Tibial artery (tissue), 4 donors: ENCODE measurements around the gene CFAP97.

Source experiments
- DNase-seq, 2 donors: peaks; one replicate each; pipeline ENCODE4 v3.0.0-alpha.2; 2019
- H3K27ac ChIP-seq, 2 donors: fragments of 200-600 bp; sonication (generic) in 1 of 2; 1 replicate in 1 of 2; 2 replicates in 1 of 2; pipeline ENCODE4 v1.5.1; 2018 to 2019; ENCODE audit warnings: mild to moderate bottlenecking in 1 of 2
- H3K27me3 ChIP-seq, 2 donors: fragments of 200-600 bp; sonication (generic) in 1 of 2; one replicate each; pipeline versions ENCODE4 v1.5.1 to v1.6.0; 2016 to 2019
- H3K36me3 ChIP-seq, 3 donors: fragments of 200-600 bp; sonication (generic) in 2 of 3; one replicate each; pipeline ENCODE4 v1.5.1; 2016 to 2019; ENCODE audit warnings: mild to moderate bottlenecking in 2 of 3
- H3K4me1 ChIP-seq, 4 donors: fragments of 200-600 bp; sonication (generic) in 2 of 4; 1 replicate in 3 of 4; 2 replicates in 1 of 4; pipeline ENCODE4 v1.5.1; 2016 to 2019
- H3K4me3 ChIP-seq, 2 donors: fragments of 200-600 bp; sonication (generic) in 1 of 2; 1 replicate in 1 of 2; 2 replicates in 1 of 2; pipeline ENCODE4 v1.5.1; 2018 to 2019; ENCODE audit warnings: mild to moderate bottlenecking in 2 of 2
- H3K9me3 ChIP-seq, 3 donors: fragments of 200-600 bp; sonication (generic) in 1 of 3; one replicate each; pipeline ENCODE4 v1.5.1; 2016 to 2019
- CTCF ChIP-seq, 2 experiments: fragments of 200-600 bp in 1 of 2; fragments of 450-650 bp in 1 of 2; IDR thresholded peaks; one replicate each; pipeline ENCODE4 v1.5.1; 2017 to 2019; ENCODE audit warnings: antibody characterized with exemption in 2 of 2, mild to moderate bottlenecking in 1 of 2, moderate library complexity in 1 of 2
- intact Hi-C: fragments of 100-400 bp; cut with DNase I; formaldehyde crosslinking; loops from one replicate; pipeline ENCODE4 v1.15.0; 2023; ENCODE audit warnings: low total_unique reads

Gene CFAP97

GRCh38 chr4:185110375-185110823 lies 93.4 kb downstream of the CFAP97 start:
- DNase-seq, result no peak
- no peak overlapping the region for H3K27ac ChIP-seq
- intact Hi-C loops, result no loop called here

GRCh38 chr4:185109736-185110135 lies 94.1 kb downstream of the CFAP97 start:
- no peak overlapping the region for H3K4me3 ChIP-seq
- intact Hi-C loops, result no loop called here
- H3K27me3 ChIP-seq, result no peaks in the 10 kb centered on the region
- TF ChIP-seq CTCF (IDR thresholded peaks at IDR 0.05), result no peak
- no peaks in the 10 kb centered on the region for H3K36me3 ChIP-seq
- no peaks in the 10 kb centered on the region for H3K9me3 ChIP-seq
- no peak for DNase-seq
- no peak overlapping the region for H3K27ac ChIP-seq
- H3K4me1 ChIP-seq, result peaks cover 0 to 22% (median 12%) of the 10 kb centered on the region in 4 donors

More at GRCh38 chr4:185110375-185110823, 93.4 kb downstream of the CFAP97 start:
- H3K4me1 ChIP-seq, result peaks cover 0 to 22% (median 12%) of the 10 kb centered on the region in 4 donors
- H3K4me3 ChIP-seq, result no peak overlapping the region
- no peaks in the 10 kb centered on the region for H3K36me3 ChIP-seq
- no peaks in the 10 kb centered on the region for H3K27me3 ChIP-seq
- H3K9me3 ChIP-seq, result no peaks in the 10 kb centered on the region
- TF ChIP-seq CTCF (IDR thresholded peaks at IDR 0.05), result no peak
